Natural killer cell (primary cell): ENCODE measurements around the gene MAP3K4. TPM values are rescaled to one million over a fixed set of nuclear protein-coding genes. Genes with fewer than 3 reads are reported as not detected.
"Not testable (repeated sequence)": the region's sequence is repeated elsewhere in the genome, so short reads cannot be mapped to it uniquely, and the experiment has no call there.

Experiments
- ATAC-seq, 3 donors: fragments of 150-1000 bp in 2 of 3; fragments of 200-7000 bp in 1 of 3; cut with Tn5 transposase; 1 replicate in 1 of 3; 2 replicates in 2 of 3; pipeline ENCODE4 v1.10.0; 2021; ENCODE audit warnings: mild to moderate bottlenecking in 2 of 3, moderate library complexity in 2 of 3
- DNase-seq, 2 donors: peaks; one replicate each; pipeline versions ENCODE4 v3.0.0 to v3.0.0-alpha.2; 2013 to 2021; ENCODE audit warnings: mixed read lengths in 1 of 2
- H3K27ac ChIP-seq: one replicate; pipeline ENCODE4 v1.5.1; 2013; ENCODE audit warnings: mild to moderate bottlenecking, low read length
- H3K27me3 ChIP-seq: one replicate; pipeline ENCODE4 v1.6.1; 2013; ENCODE audit warnings: low read length; ENCODE audit not compliant: control insufficient read depth, insufficient read depth
- H3K36me3 ChIP-seq: one replicate; pipeline ENCODE4 v1.6.1; 2013; ENCODE audit warnings: low read length; ENCODE audit not compliant: control insufficient read depth, insufficient read depth
- H3K4me1 ChIP-seq: one replicate; pipeline ENCODE4 v1.6.1; 2013; ENCODE audit warnings: low read length; ENCODE audit not compliant: control insufficient read depth, insufficient read depth
- H3K4me3 ChIP-seq: one replicate; pipeline ENCODE4 v1.5.1; 2013; ENCODE audit warnings: low read length
- H3K9me3 ChIP-seq: one replicate; pipeline ENCODE4 v1.6.1; 2013; ENCODE audit warnings: low read length; ENCODE audit not compliant: control insufficient read depth, insufficient read depth
- H3K27ac Mint-ChIP-seq, 2 donors: one replicate each; pipeline ENCODE4 v1.8.0; 2022; ENCODE audit warnings: mild to moderate bottlenecking in 2 of 2, mixed read lengths in 2 of 2, moderate library complexity in 1 of 2
- H3K27me3 Mint-ChIP-seq, 2 donors: one replicate each; pipeline ENCODE4 v1.8.0; 2022; ENCODE audit warnings: low read depth in 2 of 2, mixed read lengths in 2 of 2
- H3K36me3 Mint-ChIP-seq: one replicate; pipeline ENCODE4 v1.8.0; 2022; ENCODE audit warnings: mixed read lengths
- H3K4me1 Mint-ChIP-seq, 2 donors: one replicate each; pipeline ENCODE4 v1.8.0; 2022; ENCODE audit warnings: mixed read lengths in 2 of 2
- H3K4me3 Mint-ChIP-seq: one replicate; pipeline ENCODE4 v1.8.0; 2022; ENCODE audit warnings: mild to moderate bottlenecking, moderate library complexity, mixed read lengths
- H3K9me3 Mint-ChIP-seq, 2 donors: one replicate each; pipeline ENCODE4 v1.8.0; 2022; ENCODE audit warnings: mixed read lengths in 2 of 2
- CTCF ChIP-seq: fragments of 200-600 bp; IDR thresholded peaks from one replicate; pipeline ENCODE4 v1.8.0; 2022; ENCODE audit warnings: antibody characterized with exemption
- WGBS: methylation state at CpG from one replicate; pipeline ENCODE4 v1.1.7; 2013; ENCODE audit warnings: missing lambda C conversion rate; ENCODE audit not compliant: insufficient coverage; 5-methylcytosine and 5-hydroxymethylcytosine counted together
- intact Hi-C: fragments of 100-400 bp; cut with micrococcal nuclease; formaldehyde crosslinking; loops from one replicate; pipeline ENCODE4 v1.14.2; 2022
- total RNA-seq, 4 donors: library from RNA; stranded (reverse); fragments of 120-200 nt in 1 of 4; gene quantifications; one replicate each; pipeline versions ENCODE4 v1.2.3 to v1.2.4, GENCODE V29; 2013 to 2022

Gene MAP3K4
- total RNA-seq, 3 donors from 2014 or later (not counting 1 experiment from before 2014, with no cell fraction given), result 46.5 to 79.9 (median 67.0) TPM

GRCh38 chr6:160973311-160974250, 18.0 kb upstream of the MAP3K4 start:
- no peak for ATAC-seq
- no peaks in the 10 kb centered on the region for H3K36me3 ChIP-seq
- DNase-seq, result no peak
- H3K9me3 Mint-ChIP-seq, result no peaks in the 10 kb centered on the region
- H3K27me3 Mint-ChIP-seq, result peaks cover 12 to 35% of the 10 kb centered on the region in 2 donors
- 83% methylated on average over 10 of the region's 11 CpGs for WGBS
- no peak overlapping the region for H3K27ac Mint-ChIP-seq
- no peak overlapping the region for H3K4me3 Mint-ChIP-seq
- no peaks in the 10 kb centered on the region for H3K4me1 Mint-ChIP-seq
- H3K27me3 ChIP-seq, result no peaks in the 10 kb centered on the region
- no peak overlapping the region for H3K27ac ChIP-seq
- no peak for TF ChIP-seq CTCF
- intact Hi-C loops, result no loop called here
- no peaks in the 10 kb centered on the region for H3K9me3 ChIP-seq
- no peaks in the 10 kb centered on the region for H3K4me1 ChIP-seq
- H3K4me3 ChIP-seq, result no peak overlapping the region
- H3K36me3 Mint-ChIP-seq, result no peaks in the 10 kb centered on the region

- Mint-ChIP-seq H3K4me3 (no peak overlapping the region), H3K9me3 (no peaks in the 10 kb centered on the region), H3K27ac (no peak overlapping the region), H3K4me1 (no peaks in the 10 kb centered on the region), H3K36me3 (no peaks in the 10 kb centered on the region), H3K27me3 (peaks cover 16 to 38% of the 10 kb centered on the region in 2 donors)
- no peaks in the 10 kb centered on the region for H3K9me3 ChIP-seq
- no peaks in the 10 kb centered on the region for H3K36me3 ChIP-seq
- ATAC-seq, result no peak
- no peak overlapping the region for H3K27ac ChIP-seq
- no peak for DNase-seq
- WGBS, result 96% methylated on average over 9 of the region's 9 CpGs
- H3K4me1 ChIP-seq, result no peaks in the 10 kb centered on the region
- no peaks in the 10 kb centered on the region for H3K27me3 ChIP-seq
- no peak overlapping the region for H3K4me3 ChIP-seq
- no peak for TF ChIP-seq CTCF
- intact Hi-C loops, result no loop called here
These were observed 17.2 kb upstream of the MAP3K4 start for GRCh38 chr6:160974304-160974771.

GRCh38 chr6:160975162-160975561, 16.4 kb upstream of the MAP3K4 start:
- TF ChIP-seq CTCF, result no peak
- no peak overlapping the region for H3K4me3 ChIP-seq
- H3K4me3 Mint-ChIP-seq, result no peak overlapping the region
- no peaks in the 10 kb centered on the region for H3K36me3 ChIP-seq
- H3K27ac ChIP-seq, result no peak overlapping the region
- no peaks in the 10 kb centered on the region for H3K4me1 Mint-ChIP-seq
- H3K27me3 Mint-ChIP-seq, result peaks cover 16 to 38% of the 10 kb centered on the region in 2 donors
- no peak for ATAC-seq
- no peaks in the 10 kb centered on the region for H3K4me1 ChIP-seq
- DNase-seq, result no peak
- no peaks in the 10 kb centered on the region for H3K9me3 ChIP-seq
- H3K27me3 ChIP-seq, result no peaks in the 10 kb centered on the region
- H3K36me3 Mint-ChIP-seq, result no peaks in the 10 kb centered on the region
- H3K27ac Mint-ChIP-seq, result no peak overlapping the region
- WGBS, result 73% methylated on average over 1 of the region's 1 CpG
- intact Hi-C loops, result no loop called here
- H3K9me3 Mint-ChIP-seq, result no peaks in the 10 kb centered on the region

- H3K36me3 Mint-ChIP-seq, H3K4me1 ChIP-seq, ATAC-seq, H3K27ac ChIP-seq, H3K27ac Mint-ChIP-seq, H3K27me3 ChIP-seq, intact Hi-C loops, H3K4me3 ChIP-seq, H3K36me3 ChIP-seq, H3K9me3 Mint-ChIP-seq, DNase-seq, H3K4me1 Mint-ChIP-seq, H3K4me3 Mint-ChIP-seq, H3K9me3 ChIP-seq: not testable (repeated sequence)
- 90% methylated on average over 4 of the region's 4 CpGs for WGBS
- peaks cover 15 to 39% of the 10 kb centered on the region in 2 donors for H3K27me3 Mint-ChIP-seq
These were observed 15.6 kb upstream of the MAP3K4 start for GRCh38 chr6:160975961-160976360.
